ENCODE data around the gene PNLIPRP2.

The PNLIPRP2 gene

DNA sequence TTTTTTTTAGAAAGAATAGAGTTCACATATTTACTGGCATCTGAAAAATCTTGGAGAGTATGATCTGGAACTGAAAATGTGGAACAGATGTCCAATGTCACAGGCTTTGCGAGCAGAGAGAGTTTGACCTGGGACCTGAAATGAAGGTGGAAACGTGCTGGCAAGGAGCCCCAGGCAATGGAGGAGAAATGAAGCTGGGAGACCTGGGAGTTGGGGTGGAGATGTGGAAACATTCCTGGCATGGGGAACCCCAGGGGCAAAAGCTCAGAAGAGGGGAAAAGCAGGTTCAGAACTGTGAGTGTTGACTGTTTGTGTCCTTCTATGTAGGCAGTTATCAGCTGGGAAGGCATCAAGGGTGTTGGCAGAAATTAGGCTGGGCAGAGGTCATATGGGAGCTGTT lies 7.3 kb upstream of the PNLIPRP2 start:
- no peak for DNase-seq

DNA sequence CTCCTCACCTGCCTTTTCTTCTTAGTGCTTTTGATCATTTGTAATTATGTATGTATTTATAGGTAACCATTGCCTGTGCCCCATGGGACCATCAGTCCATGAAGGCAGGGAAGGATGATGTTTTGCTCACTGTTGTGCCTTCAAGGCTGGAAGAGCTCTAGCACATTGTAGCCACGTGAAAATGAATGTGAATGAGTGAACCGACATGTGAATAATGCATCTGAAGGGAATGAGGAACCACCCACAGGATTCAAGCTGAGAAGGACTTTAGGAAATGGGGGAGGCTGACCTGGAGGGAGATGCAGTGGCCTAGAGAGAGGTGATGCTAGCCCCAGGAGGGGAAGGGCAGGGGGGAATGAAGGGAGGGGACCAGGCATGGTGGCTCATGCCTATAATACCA lies 6.0 kb upstream of the PNLIPRP2 start:
- no peak for DNase-seq

DNA sequence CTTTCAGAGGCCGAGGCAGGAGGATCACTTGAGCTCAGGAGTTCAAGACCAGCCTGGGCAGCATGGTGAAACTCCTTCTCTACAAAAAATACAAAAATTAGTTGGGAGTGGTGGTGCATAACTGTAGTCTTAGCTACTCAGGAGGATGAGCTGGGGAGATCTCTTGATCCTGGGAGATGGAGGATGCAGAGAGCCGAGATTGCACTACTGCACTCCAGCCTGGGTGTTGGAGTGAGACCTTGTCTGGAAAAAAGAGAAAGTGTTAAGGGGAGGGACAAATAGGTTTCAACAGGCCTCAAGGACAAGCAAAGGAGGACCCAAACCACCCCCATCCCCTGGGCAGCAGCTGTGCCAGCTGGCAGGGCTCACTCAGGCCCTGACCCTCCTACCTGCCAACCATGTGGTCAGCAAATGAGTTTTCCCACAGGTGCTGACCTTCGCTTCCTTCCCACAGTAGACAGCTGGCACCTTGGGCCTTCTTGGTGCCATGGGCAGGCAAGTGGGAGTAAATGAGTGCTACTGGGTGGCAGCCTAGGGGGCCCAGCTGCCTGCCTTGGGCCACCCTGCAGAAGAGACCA lies 5.5 kb upstream of the PNLIPRP2 start:
- DNase-seq, result no peak

DNA sequence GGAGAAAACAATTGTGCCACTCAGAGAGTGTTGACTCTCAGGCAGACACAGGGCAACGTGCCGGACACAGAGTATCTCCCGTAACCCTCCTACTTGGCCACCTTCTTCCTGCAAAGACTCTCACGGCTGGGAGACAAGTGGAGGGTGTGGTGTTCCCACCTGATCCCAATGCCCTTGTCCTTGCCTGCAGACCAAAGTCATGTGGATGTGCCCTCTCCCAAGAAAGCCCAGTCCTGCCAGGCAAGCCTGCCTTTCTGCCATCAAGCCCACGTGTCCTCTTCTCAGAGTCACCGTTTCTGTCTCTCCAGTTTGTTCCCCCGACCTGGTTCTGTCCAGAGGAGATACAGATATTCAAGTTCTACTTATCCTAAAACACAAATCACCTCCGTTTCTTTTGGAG lies 723 bp downstream of the PNLIPRP2 start:
- DNase-seq, result no peak

DNA sequence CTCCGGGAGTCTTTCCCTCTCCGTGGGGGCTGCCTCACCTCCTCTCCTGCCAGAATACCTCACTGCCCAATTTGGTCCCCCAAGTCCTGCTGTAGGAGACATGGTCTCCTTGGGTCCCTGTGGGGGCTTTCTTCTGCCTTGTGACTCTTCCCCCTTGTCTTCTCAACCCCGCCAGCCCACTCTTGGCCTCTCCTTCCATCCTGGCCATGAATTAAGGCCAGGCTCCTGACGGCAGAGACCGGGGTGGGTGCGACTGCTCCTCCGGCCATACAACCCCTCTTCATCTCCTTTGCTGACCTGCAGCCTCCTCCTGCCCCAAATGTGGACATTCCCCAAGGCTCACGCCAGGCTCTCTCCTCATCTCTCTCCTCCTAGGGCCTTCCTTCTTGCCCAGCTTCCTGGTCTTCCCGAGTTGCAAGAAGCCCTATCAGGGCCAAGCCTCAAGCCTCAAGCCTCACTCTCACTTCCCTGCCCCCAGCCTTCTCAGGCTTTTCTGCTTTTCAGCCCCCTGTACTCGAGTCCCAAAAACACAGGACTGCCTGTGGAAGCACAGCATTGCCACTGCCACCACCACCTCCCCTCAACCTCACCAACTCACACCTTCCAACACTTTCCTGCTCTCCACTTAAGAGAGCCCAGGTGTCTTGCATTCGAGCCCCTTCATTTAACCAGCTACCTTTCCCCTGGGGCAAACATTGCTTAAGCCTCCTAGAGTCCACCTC lies 1.3 kb downstream of the PNLIPRP2 start:
- DNase-seq, result no peak

DNA sequence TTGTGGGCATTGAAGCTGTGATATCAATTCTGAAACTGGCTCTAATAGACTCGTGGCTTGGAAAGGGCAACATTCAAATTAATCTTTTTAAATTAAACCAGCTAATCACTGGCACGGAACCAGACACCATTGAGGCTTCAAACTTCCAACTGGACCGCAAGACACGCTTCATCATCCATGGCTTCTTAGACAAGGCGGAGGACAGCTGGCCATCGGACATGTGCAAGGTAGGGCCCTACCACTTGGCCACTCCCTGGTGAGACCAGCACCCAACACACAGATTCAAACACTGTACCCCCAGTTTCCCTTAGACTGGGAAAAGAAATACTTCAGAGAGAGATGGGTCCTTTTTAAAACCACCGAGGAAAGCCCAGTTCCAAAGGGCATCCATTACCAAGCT lies 5.1 kb downstream of the PNLIPRP2 start:
- DNase-seq, result no peak

DNA sequence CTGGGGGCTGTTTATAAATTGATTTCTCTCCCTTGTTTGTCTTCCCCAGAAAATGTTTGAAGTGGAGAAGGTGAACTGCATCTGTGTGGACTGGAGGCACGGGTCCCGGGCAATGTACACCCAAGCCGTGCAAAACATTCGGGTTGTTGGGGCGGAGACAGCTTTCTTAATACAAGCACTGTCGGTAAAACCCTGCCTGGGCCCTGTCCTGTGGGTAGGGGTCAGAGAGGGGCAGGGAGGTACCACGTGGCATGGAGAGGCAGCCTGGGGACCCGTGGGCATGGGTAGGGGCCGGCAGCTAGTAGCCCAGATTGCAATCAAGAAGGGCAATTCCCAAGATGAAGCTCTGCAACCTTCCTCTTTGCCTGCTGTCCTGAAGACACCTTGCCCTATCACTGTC lies 6.1 kb downstream of the PNLIPRP2 start:
- no peak for DNase-seq

DNA sequence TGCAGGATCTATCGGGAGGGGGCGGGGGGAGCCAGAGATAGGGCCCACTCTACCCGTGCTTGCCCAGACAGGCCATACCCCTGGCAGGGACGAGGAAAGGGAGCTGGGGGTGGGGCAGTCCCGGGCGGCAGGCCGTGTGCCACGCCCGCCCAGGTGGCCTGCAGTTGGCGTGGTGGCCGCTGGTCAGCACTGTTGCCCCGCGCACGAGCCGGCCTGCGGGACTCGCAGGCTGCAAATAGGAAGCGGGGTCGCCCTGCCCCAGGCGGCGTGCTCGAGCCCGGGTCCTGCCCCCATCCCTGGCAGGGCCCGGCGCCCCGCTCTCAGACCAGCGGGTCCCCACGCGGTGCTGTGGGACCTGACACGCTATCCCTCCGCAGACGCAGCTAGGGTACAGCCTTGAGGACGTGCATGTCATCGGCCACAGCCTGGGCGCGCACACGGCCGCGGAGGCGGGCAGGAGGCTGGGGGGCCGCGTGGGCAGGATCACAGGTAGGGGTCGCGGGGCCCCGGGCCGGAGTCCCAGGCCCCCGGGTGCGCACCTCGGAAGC lies 6.7 kb downstream of the PNLIPRP2 start:
- peak; percentile 6 for DNase-seq

DNA sequence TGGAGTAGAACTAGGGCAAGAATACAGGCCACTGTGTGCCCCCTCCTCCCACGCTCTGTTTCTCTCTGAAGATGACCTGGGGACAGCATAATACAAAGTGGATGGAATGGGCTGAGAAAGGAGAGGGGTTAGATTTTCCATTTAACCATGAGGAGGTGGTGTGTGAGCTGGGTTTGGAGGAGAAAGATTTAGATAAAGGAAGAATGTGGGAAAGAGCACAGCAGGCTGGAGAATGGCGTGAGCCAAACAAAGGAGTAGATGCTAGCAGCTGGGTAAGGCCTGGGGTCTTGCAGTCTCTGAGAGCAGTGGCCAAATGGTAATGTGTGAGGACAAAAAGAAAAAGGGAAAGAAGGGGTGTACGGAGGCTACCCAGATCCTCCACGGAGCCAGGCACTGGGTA lies 8.6 kb downstream of the PNLIPRP2 start:
- no peak for DNase-seq

DNA sequence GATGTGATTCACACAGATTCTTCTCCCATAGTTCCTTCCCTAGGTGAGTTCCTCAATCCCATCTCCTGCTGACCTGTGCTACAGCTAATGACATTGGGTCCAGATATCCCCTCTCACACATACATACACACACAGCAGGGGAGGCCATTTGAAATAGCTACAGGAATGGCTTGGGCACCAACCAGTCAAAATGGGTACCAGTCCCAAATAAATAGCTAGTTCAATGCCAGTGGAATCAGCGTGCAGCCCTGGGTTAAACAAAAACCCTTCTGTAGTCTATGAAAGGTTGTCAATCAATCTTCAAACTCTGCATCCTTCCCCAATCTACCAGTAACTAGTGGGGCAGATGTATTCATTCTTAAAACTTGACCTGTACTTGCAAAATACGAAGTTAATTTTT lies 9.3 kb downstream of the PNLIPRP2 start:
- DNase-seq, result no peak

DNA sequence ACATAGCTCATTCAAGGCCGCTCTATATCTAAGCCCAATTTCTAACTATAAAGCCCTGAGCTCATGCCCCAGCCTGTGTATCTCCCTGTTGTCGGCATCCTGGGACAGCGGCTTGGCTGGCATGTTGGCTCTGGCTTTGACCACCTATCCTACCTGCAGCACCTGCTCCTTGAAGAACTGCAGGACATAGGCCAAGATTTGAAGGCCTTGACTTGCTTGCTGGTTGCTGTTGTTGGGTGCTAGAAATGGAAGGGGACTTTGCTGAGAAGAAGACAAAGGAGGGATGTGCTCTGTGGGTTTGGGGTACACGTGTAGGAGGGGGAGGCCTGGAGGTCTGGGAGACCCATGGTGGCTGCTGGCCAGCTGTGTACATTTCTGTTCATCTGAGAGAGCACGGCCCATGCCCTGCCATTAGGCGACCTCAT lies 11.1 kb downstream of the PNLIPRP2 start:
- DNase-seq, result no peak

DNA sequence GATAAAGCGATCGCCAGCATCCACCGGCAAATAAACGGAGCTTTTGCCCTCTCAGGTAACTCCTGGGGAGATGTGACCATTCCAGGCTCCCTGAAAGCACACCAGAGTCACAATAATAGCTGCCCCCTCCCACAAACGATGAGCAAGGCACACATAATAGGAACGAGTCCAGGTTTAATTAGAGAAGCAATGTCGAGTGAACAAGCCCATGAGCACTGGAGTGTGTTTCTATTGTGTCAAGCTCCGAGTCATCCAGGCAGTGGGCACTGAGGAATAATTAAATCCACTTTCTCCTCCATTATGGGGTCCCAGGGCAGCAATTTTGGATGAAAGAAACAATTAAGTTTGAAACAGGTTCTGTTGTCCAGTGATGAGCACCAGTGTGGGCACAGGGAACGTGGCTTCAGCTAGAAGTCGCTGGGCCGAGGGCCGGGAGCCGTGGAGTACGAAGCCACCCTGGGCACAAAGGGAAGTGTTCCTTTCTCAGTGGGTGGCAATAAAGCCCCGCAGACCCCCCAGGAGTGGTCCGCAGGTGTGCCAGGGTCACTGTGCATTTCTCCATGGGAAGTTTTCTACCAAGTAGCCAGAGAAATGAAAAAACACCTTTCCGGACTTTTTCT lies 12.0 kb downstream of the PNLIPRP2 start:
- DNase-seq, result no peak

DNA sequence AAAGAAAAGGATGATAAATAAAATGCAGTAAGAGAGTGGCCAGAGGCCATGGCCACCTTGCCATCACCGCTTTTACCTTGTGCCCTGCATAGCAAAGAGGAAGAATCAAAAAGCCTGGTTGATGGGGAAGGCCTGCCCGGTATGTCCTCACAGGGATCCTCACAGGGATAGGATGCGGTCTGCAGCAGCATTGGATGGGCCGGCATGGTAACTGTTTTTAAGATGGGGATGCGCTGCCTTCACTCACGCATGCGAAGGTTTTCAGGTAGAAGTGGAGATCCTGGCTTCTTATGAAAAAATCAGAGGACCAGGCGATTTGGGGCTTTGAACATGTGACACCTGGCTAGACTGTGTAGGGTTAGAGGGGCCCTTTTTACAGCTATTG lies 12.5 kb downstream of the PNLIPRP2 start:
- DNase-seq, result no peak

DNA sequence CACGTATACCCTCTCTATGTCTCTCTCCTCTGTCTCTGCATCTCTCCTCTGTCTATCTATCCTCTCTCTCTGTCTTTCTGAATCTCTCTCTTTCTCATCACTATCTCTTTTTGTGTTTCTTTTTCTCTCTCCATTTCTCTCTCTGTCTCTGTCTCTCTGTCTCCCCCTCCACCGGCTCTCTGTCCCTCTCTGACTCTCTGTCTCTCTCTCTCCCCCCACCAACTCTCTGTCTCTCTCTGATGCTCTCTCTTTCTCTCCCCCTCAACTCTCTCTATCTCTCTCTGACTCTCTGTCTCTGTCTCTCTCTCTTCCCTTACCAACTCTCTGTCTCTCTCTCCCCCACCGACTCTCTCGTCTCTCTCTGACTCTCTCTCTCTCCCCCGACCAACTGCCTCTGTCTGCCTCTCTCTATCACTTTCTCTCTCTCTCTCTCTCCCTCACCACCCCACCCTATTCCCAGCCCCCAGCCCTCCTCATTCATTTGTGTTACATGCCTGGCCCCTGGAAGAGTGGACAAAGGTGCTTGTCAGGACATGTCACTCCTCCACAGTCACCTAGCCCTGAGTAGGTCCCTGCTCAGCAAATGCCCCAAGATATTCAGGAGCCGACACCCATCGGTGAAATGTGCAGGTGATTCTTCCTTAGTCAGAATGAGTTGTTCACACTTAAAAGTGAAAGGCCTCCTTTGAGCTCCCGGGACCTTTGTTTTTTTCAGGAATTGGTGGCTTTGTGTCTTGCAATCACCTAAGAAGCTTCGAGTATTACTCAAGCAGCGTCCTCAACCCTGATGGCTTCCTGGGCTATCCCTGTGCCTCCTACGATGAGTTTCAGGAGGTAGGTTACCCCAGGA lies 13.6 kb downstream of the PNLIPRP2 start:
- no peak for DNase-seq

DNA sequence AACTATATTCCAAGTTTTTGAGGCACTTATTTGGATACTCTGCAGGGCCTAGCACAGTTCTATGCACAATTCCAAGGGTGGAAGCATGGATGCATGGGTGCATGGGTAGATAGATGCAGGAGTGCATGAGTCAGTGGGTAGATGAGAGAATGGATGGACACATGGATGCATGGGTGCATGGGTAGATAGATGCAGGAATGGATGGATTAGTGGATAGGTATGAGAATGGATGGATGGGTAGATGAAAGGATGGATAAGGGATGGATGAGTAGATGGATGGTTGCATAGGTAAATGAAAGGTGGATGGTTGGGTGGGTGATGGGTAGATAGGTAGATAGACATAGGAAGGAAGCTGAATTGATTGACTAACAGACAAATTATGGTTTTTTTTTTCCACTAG lies 15.6 kb downstream of the PNLIPRP2 start:
- DNase-seq, result no peak

DNA sequence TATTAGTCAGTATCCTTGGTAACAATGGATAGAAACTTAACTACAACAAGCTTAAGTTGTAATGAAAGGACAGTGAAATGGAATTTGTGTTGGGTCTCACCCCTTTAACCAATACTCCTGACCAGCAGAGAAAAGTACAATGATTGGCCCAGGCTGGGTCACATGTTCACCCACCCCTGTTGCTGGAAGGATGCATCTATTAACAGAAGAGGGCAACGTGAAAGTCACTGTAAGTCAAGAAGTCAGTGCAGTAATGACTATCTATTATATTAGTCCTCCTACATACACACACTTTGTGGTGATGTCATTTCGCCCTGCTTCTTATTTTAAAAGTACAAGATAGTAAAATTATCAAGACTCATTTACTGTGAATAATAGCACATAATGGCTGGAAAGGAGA lies 16.2 kb downstream of the PNLIPRP2 start:
- DNase-seq, result no peak

DNA sequence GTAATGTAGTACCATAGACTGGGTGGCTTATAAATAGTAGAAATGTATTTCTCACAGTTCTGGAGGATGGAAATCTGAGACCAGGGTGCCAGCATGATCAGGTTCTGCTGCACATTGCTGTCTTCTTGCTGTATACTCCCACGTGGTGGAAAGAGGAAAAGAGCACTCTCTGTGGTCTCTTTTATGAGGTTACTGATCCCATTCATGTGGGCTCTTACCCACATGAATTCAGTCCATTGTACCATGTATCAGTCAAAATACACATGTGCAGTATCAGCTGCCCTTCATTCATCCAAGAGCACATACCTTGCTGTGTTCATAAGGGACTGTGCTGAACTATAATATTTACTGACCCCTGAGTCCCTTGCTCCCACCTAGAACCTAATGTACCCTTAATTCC lies 17.1 kb downstream of the PNLIPRP2 start:
- no peak for DNase-seq

DNA sequence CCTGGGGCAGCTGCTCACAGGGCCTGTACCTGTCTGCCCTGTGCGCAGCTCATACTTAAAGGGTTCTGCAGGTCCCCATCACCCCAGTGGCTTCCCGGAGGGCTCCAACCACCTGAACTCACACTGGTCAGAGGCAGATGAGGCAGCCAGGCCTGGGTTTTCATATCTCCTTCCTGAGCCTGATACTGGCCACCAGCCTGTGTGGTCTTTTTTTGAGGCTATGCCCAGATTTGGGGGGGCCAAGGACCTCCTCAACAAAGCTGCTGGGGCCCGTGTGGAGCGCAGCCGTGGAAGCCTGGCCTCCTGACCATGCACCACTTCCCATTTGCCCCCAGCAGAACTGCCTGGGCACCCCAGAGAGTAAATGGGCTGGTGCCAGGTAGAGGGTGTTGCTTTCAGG lies 25.7 kb downstream of the PNLIPRP2 start:
- no peak for DNase-seq

DNA sequence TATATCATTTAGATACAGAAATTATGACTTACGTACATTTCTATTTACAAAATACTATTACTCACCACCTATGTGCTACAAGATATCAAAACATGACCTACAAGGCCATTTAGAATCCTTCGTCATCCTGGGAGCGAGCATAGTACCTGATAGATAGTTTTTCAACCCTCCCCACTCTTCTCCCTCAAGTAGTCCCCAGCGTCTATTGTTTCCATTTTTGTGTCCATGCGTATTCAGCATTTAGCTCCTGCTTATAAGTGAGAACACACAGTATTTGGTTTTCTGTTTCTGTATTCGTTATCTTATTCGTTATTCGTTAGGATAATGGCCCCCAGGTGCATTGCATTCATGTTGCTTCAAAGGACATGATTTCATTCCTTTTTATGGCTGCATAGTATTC lies 28.1 kb downstream of the PNLIPRP2 start:
- DNase-seq, result no peak

DNA sequence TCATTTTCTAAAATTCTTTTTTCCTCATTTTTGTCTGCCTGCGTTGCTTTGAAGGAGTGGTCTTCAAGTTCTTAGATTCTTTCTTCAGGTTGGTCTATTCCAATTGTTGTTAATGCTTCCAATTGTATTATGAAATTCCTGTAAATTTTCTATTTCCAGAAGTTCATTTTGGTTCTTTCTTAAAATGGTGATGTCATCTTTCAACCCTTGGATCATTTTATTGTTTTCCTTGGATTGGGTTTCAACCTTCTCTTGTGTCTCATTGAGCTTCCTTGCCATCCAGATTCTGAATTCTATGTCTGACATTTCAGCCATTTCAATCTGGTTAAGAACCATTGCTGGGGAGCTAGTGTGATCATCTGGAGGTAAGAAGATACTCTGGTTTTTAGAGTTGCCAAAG lies 33.1 kb downstream of the PNLIPRP2 start:
- DNase-seq, result no peak

DNA sequence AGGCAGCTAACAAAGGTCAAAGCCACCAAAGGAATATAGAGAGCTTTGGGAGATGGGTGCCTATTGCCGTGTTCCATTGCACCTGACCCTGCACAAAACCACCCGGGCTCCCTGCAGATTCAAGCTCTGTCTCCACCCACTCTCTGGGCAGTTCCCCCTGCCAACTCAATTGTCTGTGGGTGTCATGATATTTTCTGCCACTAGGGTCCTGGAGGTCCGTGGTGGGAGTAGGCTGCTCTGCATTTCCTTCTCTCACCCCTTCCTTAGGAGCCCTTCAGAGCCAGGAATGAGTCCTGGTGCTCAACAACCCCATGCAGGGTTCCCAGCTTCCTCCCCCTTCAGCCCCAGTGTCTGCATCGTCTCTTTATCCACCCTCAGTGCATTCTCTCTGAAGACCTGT lies 34.1 kb downstream of the PNLIPRP2 start:
- DNase-seq, result no peak

DNA sequence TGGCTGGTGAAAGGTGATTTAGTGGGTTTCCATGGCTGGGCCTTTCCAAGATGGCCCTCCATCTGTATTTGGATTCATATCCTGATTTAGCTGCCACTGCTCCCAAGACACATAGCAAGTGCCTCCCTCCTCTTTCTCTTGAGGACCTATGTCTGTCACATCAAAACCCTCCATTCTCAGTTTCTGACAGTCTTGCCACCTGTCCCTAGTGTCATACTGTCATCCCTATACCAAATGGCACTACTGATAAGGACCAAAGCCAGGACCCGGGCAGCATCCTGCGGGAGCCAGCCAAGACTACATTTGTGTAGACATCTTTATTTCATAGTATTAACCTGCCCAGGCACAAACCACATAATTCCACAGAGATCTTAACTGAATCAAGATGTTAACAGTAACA lies 34.8 kb downstream of the PNLIPRP2 start:
- DNase-seq, result no peak

DNA sequence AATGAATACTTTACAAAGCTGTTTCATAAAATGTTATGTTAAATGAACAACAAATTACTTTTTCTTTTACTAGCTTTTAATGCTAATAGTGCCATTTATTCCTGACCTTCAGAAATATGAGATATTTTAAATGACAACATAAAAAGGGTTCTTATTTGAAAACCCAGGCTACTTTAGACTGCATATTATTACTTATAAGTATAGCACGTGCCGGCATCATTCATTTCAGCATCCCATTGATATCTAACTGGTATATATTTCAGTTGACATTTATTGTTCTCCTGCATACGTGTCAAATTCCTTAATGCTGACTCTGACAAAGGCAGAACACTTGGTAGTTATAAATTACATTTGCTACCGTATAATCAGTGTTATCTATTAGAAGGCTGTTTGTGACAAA lies 35.3 kb downstream of the PNLIPRP2 start:
- DNase-seq, result no peak
